CD4-positive, alpha-beta T cell (primary cell): ENCODE results near the gene TBC1D3L. TPM values are rescaled to one million over a fixed set of nuclear protein-coding genes. Genes with fewer than 3 reads are reported as not detected.
"Not testable (repeated sequence)": the region's sequence is repeated elsewhere in the genome, so short reads cannot be mapped to it uniquely, and the experiment has no call there.

Experiments
- ATAC-seq: fragments of 200-7000 bp; cut with Tn5 transposase; one replicate; pipeline ENCODE4 v1.10.0; 2022; ENCODE audit warnings: mild to moderate bottlenecking; ENCODE audit not compliant: poor library complexity
- CTCF ChIA-PET: fragments of 350-600 bp; sonication (Branson Sonifier 250); formaldehyde crosslinking; loops from one replicate; lab custom pipeline; 2021; ENCODE audit warnings: antibody characterized with exemption, inconsistent platforms; lab: Charles Lee
- POLR2A ChIA-PET: fragments of 350-600 bp; sonication (Branson Sonifier 250); formaldehyde crosslinking; loops from one replicate; lab custom pipeline; 2021; ENCODE audit warnings: antibody characterized with exemption, inconsistent platforms; lab: Charles Lee
- DNase-seq, 14 experiments: peaks; one replicate each; pipeline ENCODE4 v3.0.0-alpha.2; 2013 to 2020; ENCODE audit warnings: mixed read lengths in 2 of 14
- H3K27ac ChIP-seq, 2 donors: one replicate each; pipeline versions ENCODE4 v1.5.1 to v1.7.0; 2013; ENCODE audit warnings: low read length in 2 of 2, low read depth in 1 of 2, mild to moderate bottlenecking in 1 of 2
- H3K27me3 ChIP-seq, 2 experiments: 1 replicate in 1 of 2; 2 replicates in 1 of 2; pipeline versions ENCODE4 v1.6.1 to v1.7.0; 2013; ENCODE audit warnings: low read length in 2 of 2, control low read depth in 1 of 2, mild to moderate bottlenecking in 1 of 2, moderate library complexity in 1 of 2; ENCODE audit not compliant: insufficient read depth in 2 of 2, control insufficient read depth in 1 of 2
- H3K36me3 ChIP-seq: one replicate; pipeline ENCODE4 v1.6.1; 2013; ENCODE audit warnings: low read length, control low read depth; ENCODE audit not compliant: insufficient read depth
- H3K4me1 ChIP-seq: one replicate; pipeline ENCODE4 v1.6.1; 2013; ENCODE audit warnings: low read length, control low read depth; ENCODE audit not compliant: insufficient read depth
- H3K4me3 ChIP-seq: one replicate; pipeline ENCODE4 v1.5.1; 2013; ENCODE audit warnings: mild to moderate bottlenecking, low read length, moderate library complexity
- H3K9me3 ChIP-seq, 2 experiments: 1 replicate in 1 of 2; 2 replicates in 1 of 2; pipeline versions ENCODE4 v1.6.1 to v1.7.0; 2013; ENCODE audit warnings: low read length in 2 of 2, mild to moderate bottlenecking in 2 of 2, control low read depth in 1 of 2, moderate library complexity in 1 of 2; ENCODE audit not compliant: control insufficient read depth in 1 of 2, insufficient read depth in 1 of 2
- H3K27ac Mint-ChIP-seq: one replicate; pipeline ENCODE4 v1.8.0; 2020; ENCODE audit warnings: mixed read lengths
- H3K27me3 Mint-ChIP-seq: one replicate; pipeline ENCODE4 v1.8.0; 2021; ENCODE audit warnings: mixed read lengths
- H3K36me3 Mint-ChIP-seq: one replicate; pipeline ENCODE4 v1.8.0; 2021; ENCODE audit warnings: low read depth, mixed read lengths
- H3K4me1 Mint-ChIP-seq: one replicate; pipeline ENCODE4 v1.8.0; 2021; ENCODE audit warnings: low read depth, mixed read lengths
- H3K4me3 Mint-ChIP-seq: one replicate; pipeline ENCODE4 v1.8.0; 2020; ENCODE audit warnings: mild to moderate bottlenecking, mixed read lengths
- H3K9me3 Mint-ChIP-seq: one replicate; pipeline ENCODE4 v1.8.0; 2020; ENCODE audit warnings: mixed read lengths
- intact Hi-C, 2 experiments: fragments of 100-400 bp; cut with DNase I in 1 of 2; cut with micrococcal nuclease in 1 of 2; formaldehyde crosslinking; loops; one replicate each; pipeline versions ENCODE4 v1.15.1 to v1.9.0; 2023 to 2025; cut with DNase I, micrococcal nuclease
- polyA plus RNA-seq, 2 donors: library from polyadenylated mRNA; unstranded; fragments of 120-200 nt; gene quantifications; one replicate each; pipeline ENCODE4 v1.2.1, GENCODE V29; 2013
- total RNA-seq, 174 experiments: library from RNA in 2 of 174; stranded (reverse) in 2 of 174; gene quantifications; one replicate each; pipeline ENCODE4 v1.2.3 and lab custom pipeline; 2021 to 2026

The TBC1D3L gene
- total RNA-seq (1 to 10 TPM in 1 of 2 experiments, under 1 TPM in 1; 0.42 to 1.1 TPM), total RNA-seq (lab: John Stamatoyannopoulos, UW) (0 to 5.5 (median 1.1) reads per million in 172 experiments)
- polyA plus RNA-seq (2013, experiment 1 of 2), result 9.8 TPM
- 9.9 TPM for polyA plus RNA-seq (2013, experiment 2 of 2)

DNA sequence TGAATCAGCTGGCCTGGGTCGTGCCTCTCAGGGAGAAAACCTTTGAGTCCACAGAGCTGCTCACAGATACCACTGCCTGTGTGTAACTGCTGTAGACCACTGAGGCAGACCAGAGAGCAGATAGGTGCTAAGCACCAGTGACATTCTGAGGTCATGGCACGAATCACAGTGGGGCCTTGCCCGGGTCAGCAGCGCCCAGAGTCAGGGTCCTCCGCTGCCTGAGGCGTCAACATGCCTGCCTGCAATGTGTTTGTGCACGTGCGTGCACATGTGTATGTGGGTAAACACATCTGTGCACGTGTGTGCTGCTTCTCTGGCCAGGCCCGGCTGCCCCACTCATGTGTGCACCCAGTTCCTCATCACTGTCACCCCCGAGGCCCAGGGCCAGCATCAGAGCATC is at the start of gene TBC1D3L:
TSS of gene TBC1D3L (minus strand) at position 101 of the 400 bp plus-strand sequence. CDS start 1,540 bp downstream, outside the sequence.
- H3K27ac ChIP-seq, ATAC-seq, H3K4me1 ChIP-seq, CTCF ChIA-PET, H3K9me3 Mint-ChIP-seq, H3K36me3 ChIP-seq, H3K4me1 Mint-ChIP-seq, H3K4me3 Mint-ChIP-seq, H3K27me3 ChIP-seq, H3K9me3 ChIP-seq, H3K36me3 Mint-ChIP-seq, intact Hi-C loops, POLR2A ChIA-PET, H3K27me3 Mint-ChIP-seq, DNase-seq, H3K27ac Mint-ChIP-seq, H3K4me3 ChIP-seq: not testable (repeated sequence)

DNA sequence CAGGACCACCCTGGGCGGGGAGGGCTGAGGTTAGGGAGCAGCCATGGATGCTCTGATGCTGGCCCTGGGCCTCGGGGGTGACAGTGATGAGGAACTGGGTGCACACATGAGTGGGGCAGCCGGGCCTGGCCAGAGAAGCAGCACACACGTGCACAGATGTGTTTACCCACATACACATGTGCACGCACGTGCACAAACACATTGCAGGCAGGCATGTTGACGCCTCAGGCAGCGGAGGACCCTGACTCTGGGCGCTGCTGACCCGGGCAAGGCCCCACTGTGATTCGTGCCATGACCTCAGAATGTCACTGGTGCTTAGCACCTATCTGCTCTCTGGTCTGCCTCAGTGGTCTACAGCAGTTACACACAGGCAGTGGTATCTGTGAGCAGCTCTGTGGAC is 14.8 kb upstream of the TBC1D3L start, which contains the start of gene TBC1D3D:
TSS of gene TBC1D3D (plus strand) at position 301 of the 400 bp plus-strand sequence. CDS start 1,585 bp downstream, outside the sequence.
- H3K27ac ChIP-seq, H3K36me3 Mint-ChIP-seq, H3K4me1 Mint-ChIP-seq, DNase-seq, CTCF ChIA-PET, H3K9me3 Mint-ChIP-seq, H3K36me3 ChIP-seq, H3K4me3 ChIP-seq, ATAC-seq, H3K27me3 Mint-ChIP-seq, H3K4me3 Mint-ChIP-seq, H3K4me1 ChIP-seq, H3K27ac Mint-ChIP-seq, POLR2A ChIA-PET, H3K9me3 ChIP-seq, H3K27me3 ChIP-seq, intact Hi-C loops: not testable (repeated sequence)

Other genes with a start within 250 kb of the TBC1D3L start
- not detected for gene HNF1B, start 244.0 kb downstream of the TBC1D3L start, total RNA-seq
- not detected for gene TBC1D3K, start 64.6 kb downstream of the TBC1D3L start, total RNA-seq
- gene TBC1D3D, start 14.9 kb upstream of the TBC1D3L start, total RNA-seq, result 1 to 10 TPM; 7.5 to 8.0 TPM
- not detected for gene TBC1D3C, start 79.6 kb upstream of the TBC1D3L start, total RNA-seq
- gene TBC1D3E, start 138.9 kb upstream of the TBC1D3L start, total RNA-seq, result not detected
- not detected for gene TBC1D3, start 203.5 kb upstream of the TBC1D3L start, total RNA-seq